Esophagus muscularis mucosa (tissue), 4 donors: Measurements from ENCODE around the gene TSSC4.

Source experiments
- CTCF ChIP-seq, 3 experiments: fragments of 200-600 bp in 2 of 3; fragments of 450-650 bp in 1 of 3; sonication (generic) in 2 of 3; IDR thresholded peaks; one replicate each; pipeline ENCODE4 v1.5.1; 2017 to 2019; ENCODE audit warnings: antibody characterized with exemption in 3 of 3, mild to moderate bottlenecking in 2 of 3, moderate library complexity in 1 of 3
- EP300 ChIP-seq: sonication (generic); formaldehyde crosslinking; IDR thresholded peaks from one replicate; pipeline ENCODE4 v1.6.1; 2017; ENCODE audit warnings: antibody characterized with exemption
- POLR2A ChIP-seq: fragments of 450-650 bp; IDR thresholded peaks from one replicate; pipeline ENCODE4 v1.6.1; 2017; ENCODE audit warnings: antibody characterized with exemption, moderate library complexity, mild to moderate bottlenecking, low read depth
- POLR2AphosphoS5 ChIP-seq, 2 donors: sonication (generic); formaldehyde crosslinking; IDR thresholded peaks; one replicate each; pipeline ENCODE4 v1.6.1; 2017; ENCODE audit warnings: antibody characterized with exemption in 2 of 2

- TF ChIP-seq POLR2AphosphoS5 (IDR thresholded peaks at IDR 0.05): no peak
- no peak for TF ChIP-seq CTCF (IDR thresholded peaks at IDR 0.05)
- TF ChIP-seq POLR2A: peak; percentile 62
- TF ChIP-seq EP300: no peak
Measured at GRCh38 chr11:2400762-2401435, 349 bp downstream of the TSSC4 start.
